ENCODE data around the gene FAM241B.

DNA sequence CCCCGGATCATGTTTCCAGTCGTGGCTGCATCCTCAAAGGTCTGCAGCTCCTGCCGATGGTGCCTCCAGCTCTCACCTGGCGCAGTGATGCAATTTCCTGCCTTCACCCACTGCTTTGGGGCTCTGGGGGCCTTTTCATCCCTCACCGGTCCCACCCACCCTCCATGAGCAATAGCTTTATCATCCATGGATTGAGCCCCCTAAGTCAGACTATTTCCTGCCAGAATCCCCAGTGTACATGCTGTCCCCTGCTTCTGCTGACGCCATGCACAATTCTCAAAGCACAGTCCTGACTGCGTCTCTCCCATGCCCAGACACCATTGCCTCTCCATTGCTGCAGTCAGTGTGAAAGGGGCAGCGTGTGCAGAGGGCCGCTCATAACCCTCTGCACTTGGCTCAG, 49.7 kb downstream of the FAM241B start:
- TF ChIP-seq, protein P1, sequence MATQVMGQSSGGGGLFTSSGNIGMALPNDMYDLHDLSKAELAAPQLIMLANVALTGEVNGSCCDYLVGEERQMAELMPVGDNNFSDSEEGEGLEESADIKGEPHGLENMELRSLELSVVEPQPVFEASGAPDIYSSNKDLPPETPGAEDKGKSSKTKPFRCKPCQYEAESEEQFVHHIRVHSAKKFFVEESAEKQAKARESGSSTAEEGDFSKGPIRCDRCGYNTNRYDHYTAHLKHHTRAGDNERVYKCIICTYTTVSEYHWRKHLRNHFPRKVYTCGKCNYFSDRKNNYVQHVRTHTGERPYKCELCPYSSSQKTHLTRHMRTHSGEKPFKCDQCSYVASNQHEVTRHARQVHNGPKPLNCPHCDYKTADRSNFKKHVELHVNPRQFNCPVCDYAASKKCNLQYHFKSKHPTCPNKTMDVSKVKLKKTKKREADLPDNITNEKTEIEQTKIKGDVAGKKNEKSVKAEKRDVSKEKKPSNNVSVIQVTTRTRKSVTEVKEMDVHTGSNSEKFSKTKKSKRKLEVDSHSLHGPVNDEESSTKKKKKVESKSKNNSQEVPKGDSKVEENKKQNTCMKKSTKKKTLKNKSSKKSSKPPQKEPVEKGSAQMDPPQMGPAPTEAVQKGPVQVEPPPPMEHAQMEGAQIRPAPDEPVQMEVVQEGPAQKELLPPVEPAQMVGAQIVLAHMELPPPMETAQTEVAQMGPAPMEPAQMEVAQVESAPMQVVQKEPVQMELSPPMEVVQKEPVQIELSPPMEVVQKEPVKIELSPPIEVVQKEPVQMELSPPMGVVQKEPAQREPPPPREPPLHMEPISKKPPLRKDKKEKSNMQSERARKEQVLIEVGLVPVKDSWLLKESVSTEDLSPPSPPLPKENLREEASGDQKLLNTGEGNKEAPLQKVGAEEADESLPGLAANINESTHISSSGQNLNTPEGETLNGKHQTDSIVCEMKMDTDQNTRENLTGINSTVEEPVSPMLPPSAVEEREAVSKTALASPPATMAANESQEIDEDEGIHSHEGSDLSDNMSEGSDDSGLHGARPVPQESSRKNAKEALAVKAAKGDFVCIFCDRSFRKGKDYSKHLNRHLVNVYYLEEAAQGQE (IDR thresholded peaks at IDR 0.05; ENCODE audit: insufficient replicate concordance, low read depth) = no peak
- TF ChIP-seq, protein P2, sequence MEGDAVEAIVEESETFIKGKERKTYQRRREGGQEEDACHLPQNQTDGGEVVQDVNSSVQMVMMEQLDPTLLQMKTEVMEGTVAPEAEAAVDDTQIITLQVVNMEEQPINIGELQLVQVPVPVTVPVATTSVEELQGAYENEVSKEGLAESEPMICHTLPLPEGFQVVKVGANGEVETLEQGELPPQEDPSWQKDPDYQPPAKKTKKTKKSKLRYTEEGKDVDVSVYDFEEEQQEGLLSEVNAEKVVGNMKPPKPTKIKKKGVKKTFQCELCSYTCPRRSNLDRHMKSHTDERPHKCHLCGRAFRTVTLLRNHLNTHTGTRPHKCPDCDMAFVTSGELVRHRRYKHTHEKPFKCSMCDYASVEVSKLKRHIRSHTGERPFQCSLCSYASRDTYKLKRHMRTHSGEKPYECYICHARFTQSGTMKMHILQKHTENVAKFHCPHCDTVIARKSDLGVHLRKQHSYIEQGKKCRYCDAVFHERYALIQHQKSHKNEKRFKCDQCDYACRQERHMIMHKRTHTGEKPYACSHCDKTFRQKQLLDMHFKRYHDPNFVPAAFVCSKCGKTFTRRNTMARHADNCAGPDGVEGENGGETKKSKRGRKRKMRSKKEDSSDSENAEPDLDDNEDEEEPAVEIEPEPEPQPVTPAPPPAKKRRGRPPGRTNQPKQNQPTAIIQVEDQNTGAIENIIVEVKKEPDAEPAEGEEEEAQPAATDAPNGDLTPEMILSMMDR (IDR thresholded peaks at IDR 0.05; ENCODE audit: insufficient read depth, low read length) = no peak
